Measurements from ENCODE around the gene TRIM5. TPM values are rescaled to one million over a fixed set of nuclear protein-coding genes. Genes with fewer than 3 reads are reported as not detected.
A peak's percentile ranks its signal among the peaks of the same experiment; 100 is the strongest.

TRIM5 gene
- total RNA-seq, 3 donors from 2014 or later (not counting 1 experiment from before 2014, with no cell fraction given) = 16.3 to 24.4 (median 20.2) TPM

DNA sequence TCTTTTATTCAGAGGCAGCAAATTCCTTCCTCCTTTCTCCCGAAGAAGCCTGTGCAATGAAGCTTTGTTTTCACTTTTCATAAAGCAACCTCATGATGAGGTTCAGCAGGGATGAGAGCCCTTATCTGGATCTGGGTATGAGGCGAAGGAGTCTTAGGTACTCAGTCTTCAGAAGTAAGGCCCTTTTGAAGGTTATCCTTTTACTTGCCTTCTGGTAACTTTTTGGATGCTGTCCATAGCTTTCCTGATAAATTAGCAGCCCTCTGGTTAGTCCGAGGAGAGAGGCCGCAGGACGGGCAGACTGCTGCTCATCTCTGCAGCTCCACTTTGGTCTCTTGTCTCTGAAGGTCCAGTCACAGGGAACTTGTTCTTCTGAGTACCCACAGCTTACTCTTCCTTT, 5.9 kb upstream of the TRIM5 start:
- Mint-ChIP-seq H3K4me1 (peaks cover 52 to 65% of the 10 kb centered on the region in 2 donors), H3K27me3 (ENCODE audit: low read depth in 2 of 2) (no peaks in the 10 kb centered on the region), H3K4me3 (peak overlapping the region; percentile 97), H3K27ac (peak overlapping the region; percentile 96 to 97), H3K9me3 (no peaks in the 10 kb centered on the region), H3K36me3 (no peaks in the 10 kb centered on the region)
- 2% methylated on average over 5 of the region's 5 CpGs for WGBS (ENCODE audit: insufficient coverage)
- Histone ChIP-seq H3K27me3 (ENCODE audit: control insufficient read depth, insufficient read depth, low read length) (no peaks in the 10 kb centered on the region), H3K4me1 (ENCODE audit: control insufficient read depth, insufficient read depth, low read length) (peaks cover 22% of the 10 kb centered on the region), H3K36me3 (ENCODE audit: control insufficient read depth, insufficient read depth, low read length) (peaks cover 14% of the 10 kb centered on the region), H3K9me3 (ENCODE audit: control insufficient read depth, insufficient read depth, low read length) (no peaks in the 10 kb centered on the region), H3K4me3 (ENCODE audit: low read length) (peak overlapping the region; percentile 79), H3K27ac (ENCODE audit: low read length) (peak overlapping the region; percentile 92)
- no peak for ATAC-seq
- intact Hi-C loops (cut with micrococcal nuclease) = no loop called here
- TF ChIP-seq, protein P1, sequence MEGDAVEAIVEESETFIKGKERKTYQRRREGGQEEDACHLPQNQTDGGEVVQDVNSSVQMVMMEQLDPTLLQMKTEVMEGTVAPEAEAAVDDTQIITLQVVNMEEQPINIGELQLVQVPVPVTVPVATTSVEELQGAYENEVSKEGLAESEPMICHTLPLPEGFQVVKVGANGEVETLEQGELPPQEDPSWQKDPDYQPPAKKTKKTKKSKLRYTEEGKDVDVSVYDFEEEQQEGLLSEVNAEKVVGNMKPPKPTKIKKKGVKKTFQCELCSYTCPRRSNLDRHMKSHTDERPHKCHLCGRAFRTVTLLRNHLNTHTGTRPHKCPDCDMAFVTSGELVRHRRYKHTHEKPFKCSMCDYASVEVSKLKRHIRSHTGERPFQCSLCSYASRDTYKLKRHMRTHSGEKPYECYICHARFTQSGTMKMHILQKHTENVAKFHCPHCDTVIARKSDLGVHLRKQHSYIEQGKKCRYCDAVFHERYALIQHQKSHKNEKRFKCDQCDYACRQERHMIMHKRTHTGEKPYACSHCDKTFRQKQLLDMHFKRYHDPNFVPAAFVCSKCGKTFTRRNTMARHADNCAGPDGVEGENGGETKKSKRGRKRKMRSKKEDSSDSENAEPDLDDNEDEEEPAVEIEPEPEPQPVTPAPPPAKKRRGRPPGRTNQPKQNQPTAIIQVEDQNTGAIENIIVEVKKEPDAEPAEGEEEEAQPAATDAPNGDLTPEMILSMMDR (IDR thresholded peaks at IDR 0.05) = no peak
- DNase-seq = peak in 1 of 2 donors; percentile 30

DNA sequence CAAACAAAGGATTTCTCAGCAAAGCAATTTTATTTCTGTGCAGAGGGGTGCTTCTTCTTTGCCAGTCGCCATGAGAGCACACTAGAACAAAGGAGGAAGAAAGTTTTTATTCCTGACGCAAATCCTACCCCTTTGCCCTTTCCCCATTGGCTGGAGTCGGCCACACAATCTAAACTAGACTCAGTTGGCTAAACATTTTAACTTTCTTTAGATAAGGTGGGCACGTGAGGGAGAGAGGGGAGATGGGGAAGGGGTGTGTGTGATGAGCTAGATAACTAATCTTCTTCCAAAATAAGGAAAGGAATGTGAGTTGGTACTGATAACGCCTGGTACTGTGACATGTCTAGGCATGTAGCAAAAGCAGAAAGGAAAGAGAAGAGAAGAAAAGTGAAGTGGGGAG, 5.3 kb upstream of the TRIM5 start:
- WGBS (ENCODE audit: insufficient coverage) = 0% methylated on average over 2 of the region's 5 CpGs
- ATAC-seq = no peak
- Mint-ChIP-seq H3K4me1 (peaks cover 48 to 63% of the 10 kb centered on the region in 2 donors), H3K4me3 (peak overlapping the region; percentile 97), H3K27me3 (ENCODE audit: low read depth in 2 of 2) (no peaks in the 10 kb centered on the region), H3K36me3 (no peaks in the 10 kb centered on the region), H3K27ac (peak overlapping the region; percentile 96 to 97), H3K9me3 (no peaks in the 10 kb centered on the region)
- DNase-seq = peak in 1 of 2 donors; percentile 20
- intact Hi-C loops (cut with micrococcal nuclease) = no loop called here
- Histone ChIP-seq H3K9me3 (ENCODE audit: control insufficient read depth, insufficient read depth, low read length) (no peaks in the 10 kb centered on the region), H3K27ac (ENCODE audit: low read length) (peak overlapping the region; percentile 92), H3K36me3 (ENCODE audit: control insufficient read depth, insufficient read depth, low read length) (peaks cover 12% of the 10 kb centered on the region), H3K4me3 (ENCODE audit: low read length) (peak overlapping the region; percentile 79), H3K4me1 (ENCODE audit: control insufficient read depth, insufficient read depth, low read length) (peaks cover 25% of the 10 kb centered on the region), H3K27me3 (ENCODE audit: control insufficient read depth, insufficient read depth, low read length) (no peaks in the 10 kb centered on the region)
- TF ChIP-seq, protein P1 (IDR thresholded peaks at IDR 0.05) = no peak

DNA sequence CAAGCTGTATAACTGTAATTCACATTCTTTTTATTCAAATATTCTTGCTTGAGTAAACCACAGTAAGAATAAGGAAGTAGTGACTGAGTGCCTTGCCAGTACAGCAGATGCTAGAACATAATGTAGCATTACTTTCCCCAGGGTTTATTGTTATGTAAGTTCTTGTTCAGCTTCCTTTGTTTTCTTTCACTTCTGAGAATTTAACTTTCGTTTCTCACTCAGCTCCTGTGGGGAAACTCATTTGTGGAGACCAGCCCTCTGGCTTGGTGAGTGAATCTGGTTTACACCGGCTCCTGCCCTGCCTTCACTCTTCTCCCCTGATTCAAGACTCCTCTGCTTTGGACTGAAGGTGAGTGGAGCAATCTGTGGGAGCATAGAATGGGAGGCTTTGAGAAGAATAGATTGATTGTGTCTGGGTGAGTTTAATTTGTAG, 4.7 kb upstream of the TRIM5 start, which contains the start of gene TRIM22:
Gene TRIM22, plus strand, starts transcription at position 240 of the 433 bp plus-strand sequence. CDS start 6,443 bp downstream, outside the sequence.
- peaks cover 6% of the 10 kb centered on the region for H3K36me3 ChIP-seq (ENCODE audit: control insufficient read depth, insufficient read depth, low read length)
- Mint-ChIP-seq H3K27me3 (ENCODE audit: low read depth in 2 of 2) (no peaks in the 10 kb centered on the region), H3K4me3 (peak within 1 kb of the TSS; percentile 97), H3K27ac (peak within 1 kb of the TSS; percentile 96 to 97), H3K36me3 (no peaks in the 10 kb centered on the region), H3K4me1 (peaks cover 48 to 63% of the 10 kb centered on the region in 2 donors), H3K9me3 (no peaks in the 10 kb centered on the region)
- peak within 1 kb of the TSS; percentile 92 for H3K27ac ChIP-seq (ENCODE audit: low read length)
- TF ChIP-seq, protein P1 (IDR thresholded peaks at IDR 0.05) = no peak
- H3K4me3 ChIP-seq (ENCODE audit: low read length) = peak within 1 kb of the TSS; percentile 79
- intact Hi-C loops (cut with micrococcal nuclease) = loop anchor here (5.0 to 10.0 kb wide), 3 partner anchors 545 to 1085 kb away; partner anchors contain the start of genes ARFIP2, CNGA4, FHIP1B and TIMM10B
- H3K9me3 ChIP-seq (ENCODE audit: control insufficient read depth, insufficient read depth, low read length) = no peaks in the 10 kb centered on the region
- peak; percentile 43 to 79 for DNase-seq
- WGBS (ENCODE audit: insufficient coverage) = 0% methylated on average over 2 of the region's 2 CpGs
- H3K4me1 ChIP-seq (ENCODE audit: control insufficient read depth, insufficient read depth, low read length) = peaks cover 28% of the 10 kb centered on the region
- no peaks in the 10 kb centered on the region for H3K27me3 ChIP-seq (ENCODE audit: control insufficient read depth, insufficient read depth, low read length)
- ATAC-seq = peak; percentile 63 to 80 (median 65)

All from natural killer cell (primary cell).